Endodermal cell (in vitro differentiated cells): Measurements from ENCODE around the gene GPR27. TPM values are rescaled to one million over a fixed set of nuclear protein-coding genes. Genes with fewer than 3 reads are reported as not detected.

Experiments
- DNase-seq: peaks from one replicate; pipeline ENCODE4 v3.0.0-alpha.2; 2017
- H3K27ac ChIP-seq: 2 replicates; pipeline ENCODE4 v1.5.1; 2013; ENCODE audit warnings: mild to moderate bottlenecking, low read depth, low read length, moderate library complexity
- H3K27me3 ChIP-seq: 2 replicates; pipeline ENCODE4 v1.6.1; 2013; ENCODE audit warnings: mild to moderate bottlenecking, low read length, moderate library complexity; ENCODE audit not compliant: insufficient read depth, control insufficient read depth, poor library complexity, severe bottlenecking
- H3K36me3 ChIP-seq: 2 replicates; pipeline ENCODE4 v1.7.0; 2013; ENCODE audit warnings: mild to moderate bottlenecking, low read length, moderate library complexity; ENCODE audit not compliant: control insufficient read depth, insufficient read depth
- H3K4me1 ChIP-seq: one replicate; pipeline ENCODE4 v1.7.0; 2013; ENCODE audit warnings: low read length; ENCODE audit not compliant: control insufficient read depth, insufficient read depth
- H3K4me3 ChIP-seq: 2 replicates; pipeline ENCODE4 v1.5.1; 2013; ENCODE audit warnings: mild to moderate bottlenecking, low read length, moderate library complexity
- H3K9ac ChIP-seq: 2 replicates; pipeline ENCODE4 v1.6.1; 2013; ENCODE audit warnings: mild to moderate bottlenecking, low read length, moderate library complexity; ENCODE audit not compliant: poor library complexity, severe bottlenecking; ENCODE audit errors: extremely low read depth
- H3K9me3 ChIP-seq: 2 replicates; pipeline ENCODE4 v1.6.1; 2013; ENCODE audit warnings: mild to moderate bottlenecking, low read length, moderate library complexity; ENCODE audit not compliant: control insufficient read depth
- H3K27ac Mint-ChIP-seq: 2 replicates; pipeline ENCODE4 v1.8.0; 2020; ENCODE audit warnings: mixed read lengths
- H3K27me3 Mint-ChIP-seq: 2 replicates; pipeline ENCODE4 v1.8.0; 2021; ENCODE audit warnings: mild to moderate bottlenecking, mixed read lengths; ENCODE audit not compliant: insufficient read depth
- H3K36me3 Mint-ChIP-seq: 2 replicates; pipeline ENCODE4 v1.8.0; 2020; ENCODE audit warnings: low read depth, mixed read lengths
- H3K4me1 Mint-ChIP-seq: 2 replicates; pipeline ENCODE4 v1.8.0; 2020; ENCODE audit warnings: mixed read lengths
- H3K4me3 Mint-ChIP-seq: 2 replicates; pipeline ENCODE4 v1.8.0; 2020; ENCODE audit warnings: mild to moderate bottlenecking, moderate library complexity, mixed read lengths
- H3K9me3 Mint-ChIP-seq: 2 replicates; pipeline ENCODE4 v1.8.0; 2020; ENCODE audit warnings: mild to moderate bottlenecking, mixed read lengths
- CTCF ChIP-seq: fragments of 200-600 bp; sonication (generic); conservative IDR thresholded peaks from 2 replicates; pipeline ENCODE4 v1.5.0; 2021; ENCODE audit warnings: antibody characterized with exemption, mild to moderate bottlenecking
- WGBS, 2 experiments: methylation state at CpG; one replicate each; pipeline versions ENCODE4 v1.1.5 to v1.1.7; 2013; ENCODE audit warnings: missing lambda C conversion rate in 2 of 2, mixed read lengths in 1 of 2; ENCODE audit not compliant: insufficient coverage in 1 of 2, insufficient read length in 1 of 2; 5-methylcytosine and 5-hydroxymethylcytosine counted together
- total RNA-seq, 2 donors: library from RNA; stranded (reverse); fragmentation: NEBNext Ultra II Directional in 1 of 2; extraction: Animal tissue kit (Norgen Biotek cat#: 25700) in 1 of 2; gene quantifications; 2 replicates in 1 of 2; 3 replicates in 1 of 2; pipeline ENCODE4 v1.2.1, GENCODE V29; 2021

GPR27 gene
- total RNA-seq, 2 donors from 2014 or later = 7.4 to 7.9 TPM

- H3K36me3 ChIP-seq = no peaks in the 10 kb centered on the region
- H3K4me3 Mint-ChIP-seq = no peak overlapping the region
- peaks cover 24% of the 10 kb centered on the region for H3K27me3 ChIP-seq
- no peaks in the 10 kb centered on the region for H3K36me3 Mint-ChIP-seq
- TF ChIP-seq CTCF = no peak
- H3K27me3 Mint-ChIP-seq = peaks cover 30% of the 10 kb centered on the region
- no peak overlapping the region for H3K9ac ChIP-seq
- no peaks in the 10 kb centered on the region for H3K9me3 Mint-ChIP-seq
- H3K4me3 ChIP-seq = no peak overlapping the region
- no peak for DNase-seq
- no peaks in the 10 kb centered on the region for H3K9me3 ChIP-seq
- WGBS, 2 experiments = 83 to 100% methylated on average over 1 of the region's 1 CpG
- no peaks in the 10 kb centered on the region for H3K4me1 Mint-ChIP-seq
- H3K27ac Mint-ChIP-seq = no peak overlapping the region
- H3K27ac ChIP-seq = no peak overlapping the region
- H3K4me1 ChIP-seq = no peaks in the 10 kb centered on the region
These were observed 38.0 kb downstream of the GPR27 start for GRCh38 chr3:71791634-71792033.

DNA sequence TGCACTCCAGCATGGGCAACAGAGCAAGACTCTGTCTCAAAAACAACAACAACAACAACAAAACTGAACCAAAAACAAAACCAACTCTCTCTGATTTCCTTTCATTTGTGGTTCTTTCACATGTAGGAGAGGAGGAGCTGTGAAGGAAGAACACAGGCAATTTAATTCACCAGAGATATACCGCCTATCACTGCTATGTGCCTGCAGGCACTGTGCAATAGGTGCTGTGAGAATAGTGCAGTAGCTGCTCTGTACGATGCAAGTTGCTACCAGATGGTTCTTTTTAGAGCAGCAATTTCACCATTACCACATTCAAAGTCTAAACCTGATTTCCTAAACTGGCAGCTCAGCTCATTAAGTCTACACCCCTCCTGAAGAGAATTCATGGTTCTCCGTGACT is 42.6 kb downstream of the GPR27 start:
- 90 to 92% methylated on average over 2 to 3 of the region's 3 CpGs for WGBS, 2 experiments
- Histone ChIP-seq H3K9me3 (no peaks in the 10 kb centered on the region), H3K4me1 (no peaks in the 10 kb centered on the region), H3K27ac (no peak overlapping the region), H3K9ac (no peak overlapping the region), H3K4me3 (no peak overlapping the region), H3K36me3 (no peaks in the 10 kb centered on the region), H3K27me3 (peaks cover 10% of the 10 kb centered on the region)
- DNase-seq = no peak
- no peak overlapping the region for H3K4me3 Mint-ChIP-seq
- no peaks in the 10 kb centered on the region for H3K9me3 Mint-ChIP-seq
- H3K36me3 Mint-ChIP-seq = no peaks in the 10 kb centered on the region
- H3K27me3 Mint-ChIP-seq = peaks cover 13% of the 10 kb centered on the region
- H3K27ac Mint-ChIP-seq = no peak overlapping the region
- TF ChIP-seq CTCF = no peak
- H3K4me1 Mint-ChIP-seq = no peaks in the 10 kb centered on the region

GRCh38 chr3:71797455-71797854 is 43.8 kb downstream of the GPR27 start:
- H3K27me3 Mint-ChIP-seq = peaks cover 11% of the 10 kb centered on the region
- H3K27ac Mint-ChIP-seq = no peak overlapping the region
- 94% methylated on average over 6 to 7 of the region's 7 CpGs for WGBS, 2 experiments
- H3K9me3 Mint-ChIP-seq = no peaks in the 10 kb centered on the region
- no peak overlapping the region for H3K4me3 Mint-ChIP-seq
- H3K4me3 ChIP-seq = no peak overlapping the region
- no peaks in the 10 kb centered on the region for H3K4me1 Mint-ChIP-seq
- H3K4me1 ChIP-seq = no peaks in the 10 kb centered on the region
- H3K36me3 Mint-ChIP-seq = no peaks in the 10 kb centered on the region
- no peak for TF ChIP-seq CTCF
- H3K9me3 ChIP-seq = no peaks in the 10 kb centered on the region
- DNase-seq = no peak
- H3K36me3 ChIP-seq = no peaks in the 10 kb centered on the region
- H3K9ac ChIP-seq = no peak overlapping the region
- peaks cover 10% of the 10 kb centered on the region for H3K27me3 ChIP-seq
- no peak overlapping the region for H3K27ac ChIP-seq
